Upper lobe of left lung (tissue), 4 donors: Measurements from ENCODE around the gene MGAM2.

ENCODE experiments used
- EP300 ChIP-seq, 4 donors: sonication (generic); formaldehyde crosslinking; IDR thresholded peaks; one replicate each; pipeline ENCODE4 v1.5.1; 2017; ENCODE audit warnings: antibody characterized with exemption in 4 of 4, control low read depth in 2 of 4
- POLR2AphosphoS5 ChIP-seq, 2 donors: sonication (generic); formaldehyde crosslinking; IDR thresholded peaks; one replicate each; pipeline ENCODE4 v1.5.1; 2017; ENCODE audit warnings: antibody characterized with exemption in 2 of 2
- TF ChIP-seq, protein P1 (sequence below), 6 experiments: fragments of 450-650 bp in 4 of 6; fragments of 200-600 bp in 2 of 6; sonication (generic) in 2 of 6; IDR thresholded peaks; one replicate each; pipeline ENCODE4 v1.5.1; 2016 to 2019; ENCODE audit warnings: antibody characterized with exemption in 6 of 6

DNA sequence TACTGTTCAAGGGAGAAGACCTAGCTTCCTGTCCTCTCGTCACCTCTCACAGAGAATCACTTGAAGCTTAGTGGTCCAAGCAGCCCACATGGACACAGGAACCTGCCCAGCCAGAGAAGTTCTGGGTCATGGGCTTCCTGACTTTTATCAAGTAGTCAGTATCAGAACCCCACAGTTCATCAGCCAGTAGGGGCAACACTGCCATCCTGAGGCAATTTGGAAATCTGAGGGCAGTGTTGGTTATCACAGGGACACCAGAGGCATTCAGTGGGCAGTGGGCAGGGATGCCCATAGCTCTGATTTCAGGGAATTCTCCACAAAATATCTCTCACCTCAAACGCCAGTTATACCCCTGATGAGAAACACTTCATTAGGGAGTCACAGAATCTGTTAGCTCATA, 22.5 kb upstream of the MGAM2 start:
- TF ChIP-seq, protein P1, sequence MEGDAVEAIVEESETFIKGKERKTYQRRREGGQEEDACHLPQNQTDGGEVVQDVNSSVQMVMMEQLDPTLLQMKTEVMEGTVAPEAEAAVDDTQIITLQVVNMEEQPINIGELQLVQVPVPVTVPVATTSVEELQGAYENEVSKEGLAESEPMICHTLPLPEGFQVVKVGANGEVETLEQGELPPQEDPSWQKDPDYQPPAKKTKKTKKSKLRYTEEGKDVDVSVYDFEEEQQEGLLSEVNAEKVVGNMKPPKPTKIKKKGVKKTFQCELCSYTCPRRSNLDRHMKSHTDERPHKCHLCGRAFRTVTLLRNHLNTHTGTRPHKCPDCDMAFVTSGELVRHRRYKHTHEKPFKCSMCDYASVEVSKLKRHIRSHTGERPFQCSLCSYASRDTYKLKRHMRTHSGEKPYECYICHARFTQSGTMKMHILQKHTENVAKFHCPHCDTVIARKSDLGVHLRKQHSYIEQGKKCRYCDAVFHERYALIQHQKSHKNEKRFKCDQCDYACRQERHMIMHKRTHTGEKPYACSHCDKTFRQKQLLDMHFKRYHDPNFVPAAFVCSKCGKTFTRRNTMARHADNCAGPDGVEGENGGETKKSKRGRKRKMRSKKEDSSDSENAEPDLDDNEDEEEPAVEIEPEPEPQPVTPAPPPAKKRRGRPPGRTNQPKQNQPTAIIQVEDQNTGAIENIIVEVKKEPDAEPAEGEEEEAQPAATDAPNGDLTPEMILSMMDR (IDR thresholded peaks at IDR 0.05) = no peak
- TF ChIP-seq POLR2AphosphoS5 (IDR thresholded peaks at IDR 0.05) = no peak
- no peak for TF ChIP-seq EP300 (IDR thresholded peaks at IDR 0.05)
